Stimulated activated CD8-positive, alpha-beta memory T cell treated with anti-CD3 and anti-CD28 coated beads, Interleukin-4, amount 100 ng/mL, for 1 hour (primary cell): ENCODE data around the gene RRP9.

Experiments
- DNase-seq, 2 donors: peaks; one replicate each; pipeline ENCODE4 v3.0.0-alpha.2; 2020; ENCODE audit warnings: low read depth in 2 of 2, low spot score in 1 of 2

The RRP9 gene

DNA sequence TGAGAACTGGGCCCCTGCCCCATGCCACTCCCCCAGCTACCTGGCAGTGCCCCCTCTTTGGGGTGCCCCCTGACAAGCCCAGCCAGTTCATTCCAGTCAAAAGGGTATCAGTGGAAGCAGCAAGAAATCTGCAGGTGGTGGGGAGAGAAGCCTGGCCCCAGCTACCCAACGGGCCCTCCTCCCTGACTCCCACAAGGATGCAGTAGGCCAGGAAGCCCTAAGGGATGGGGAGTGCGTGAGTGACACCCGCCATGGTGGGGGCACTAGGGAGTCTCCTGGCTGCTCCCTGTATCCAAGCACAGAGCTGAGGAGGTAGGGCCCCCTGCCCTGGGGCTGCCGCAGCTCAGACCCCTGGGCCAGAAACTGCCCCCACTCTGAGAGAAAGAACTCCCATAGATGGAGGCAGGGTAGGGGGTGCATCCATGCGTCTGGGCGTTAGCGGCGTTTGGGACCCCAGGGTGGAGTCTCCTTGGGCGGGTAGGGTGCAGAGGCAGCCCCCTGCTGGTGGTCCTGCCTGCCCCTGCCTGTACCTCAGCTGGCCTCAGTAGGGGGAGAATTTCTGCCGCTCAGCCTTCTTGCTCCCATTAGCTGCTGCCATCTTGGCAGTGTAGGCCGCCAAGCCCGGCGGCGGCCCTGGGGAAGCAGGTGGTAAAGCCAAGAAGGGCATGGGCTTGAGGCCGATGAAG, 16.0 kb upstream of the RRP9 start:
- DNase-seq = no peak

GRCh38 chr3:51955893-51956770, 14.4 kb upstream of the RRP9 start:
- no peak for DNase-seq

DNA sequence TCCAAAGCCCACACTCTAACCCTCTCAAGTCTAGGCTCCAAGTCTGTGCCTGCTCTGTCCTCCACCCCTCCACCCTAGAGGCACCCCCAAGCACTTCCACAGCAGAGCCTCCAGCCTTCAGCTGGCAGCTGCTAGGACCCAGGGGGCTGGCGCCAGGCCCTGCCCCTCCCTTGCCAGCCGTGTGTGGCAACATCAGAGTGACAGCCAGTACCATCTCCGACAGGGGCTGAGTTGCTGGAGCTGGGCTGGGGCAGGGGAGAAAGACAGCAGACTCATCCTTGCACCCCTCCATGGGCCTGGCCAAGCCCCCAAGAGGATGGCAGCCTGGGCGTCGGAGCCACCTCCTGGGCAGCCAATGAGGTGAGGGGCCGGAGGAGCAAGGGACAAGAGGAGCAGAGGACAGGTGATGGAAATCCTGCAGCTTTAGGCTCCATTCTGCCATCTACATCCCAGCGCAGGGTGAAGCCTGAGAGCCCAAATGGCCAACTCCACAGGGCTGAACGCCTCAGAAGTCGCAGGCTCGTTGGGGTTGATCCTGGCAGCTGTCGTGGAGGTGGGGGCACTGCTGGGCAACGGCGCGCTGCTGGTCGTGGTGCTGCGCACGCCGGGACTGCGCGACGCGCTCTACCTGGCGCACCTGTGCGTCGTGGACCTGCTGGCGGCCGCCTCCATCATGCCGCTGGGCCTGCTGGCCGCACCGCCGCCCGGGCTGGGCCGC, 13.6 kb upstream of the RRP9 start, which contains the start of gene GPR62:
TSS of gene GPR62 (plus strand) at position 207 of the 718 bp plus-strand sequence. CDS start at position 479, 272 bp downstream.
- DNase-seq = no peak

GRCh38 chr3:51954713-51955112, 13.0 kb upstream of the RRP9 start:
- no peak for DNase-seq

DNA sequence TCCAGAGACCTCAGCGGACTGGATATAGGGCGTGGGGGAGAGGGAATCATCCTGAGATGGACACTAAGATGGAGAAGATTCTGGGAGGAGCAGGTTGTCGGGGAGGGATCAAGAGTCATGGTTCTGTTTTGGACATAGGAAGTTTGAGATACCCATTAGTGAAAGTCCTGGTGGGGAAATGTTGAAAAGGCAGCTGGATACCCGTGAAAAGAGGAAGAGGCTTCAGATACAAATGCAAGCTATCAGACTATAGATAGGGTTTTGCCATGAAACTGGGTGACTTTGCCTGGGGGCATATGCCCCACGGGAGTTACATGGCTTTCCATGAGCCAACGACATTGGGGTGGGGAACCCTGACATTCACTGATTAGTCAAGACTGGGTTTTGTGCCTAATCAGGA, 12.4 kb upstream of the RRP9 start:
- DNase-seq = no peak

DNA sequence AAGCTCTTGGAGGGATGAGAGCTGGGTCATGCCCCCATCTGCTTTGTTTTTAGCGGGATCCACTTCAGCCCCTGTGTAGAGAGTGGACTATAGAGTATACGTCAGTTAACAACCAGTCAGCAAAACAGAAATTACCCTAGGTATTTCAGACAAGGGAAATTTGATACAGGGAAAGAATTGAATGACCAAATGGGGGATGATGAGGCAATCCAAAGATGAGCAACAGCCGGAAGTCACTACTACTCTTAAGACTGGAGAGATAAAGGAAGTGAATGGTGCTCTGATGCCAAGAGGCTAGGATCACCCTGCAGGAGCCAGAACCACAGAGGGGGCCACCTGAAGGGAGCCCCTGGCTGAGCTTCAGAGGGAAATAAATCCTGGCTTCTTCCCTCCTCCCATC, 11.7 kb upstream of the RRP9 start:
- no peak for DNase-seq

DNA sequence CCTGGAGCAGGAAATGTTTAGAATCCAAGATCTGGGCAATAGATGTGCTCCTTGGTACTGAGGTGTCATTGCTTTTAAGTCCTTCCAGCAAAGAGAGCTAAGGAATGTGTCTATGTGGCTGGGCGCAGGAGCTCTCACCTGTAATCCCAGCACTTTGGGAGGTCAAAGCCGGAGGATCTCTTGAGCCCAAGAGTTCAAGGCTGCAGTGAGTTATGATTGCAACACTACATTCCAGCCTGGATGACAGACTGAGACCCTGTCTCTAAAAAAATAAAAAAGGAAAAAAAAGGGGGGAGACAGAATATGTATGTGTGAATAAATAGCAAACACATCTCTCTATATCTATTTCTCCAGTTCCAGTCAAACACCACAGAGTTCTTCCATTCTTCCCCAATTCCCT, 9.2 kb upstream of the RRP9 start:
- DNase-seq = no peak

DNA sequence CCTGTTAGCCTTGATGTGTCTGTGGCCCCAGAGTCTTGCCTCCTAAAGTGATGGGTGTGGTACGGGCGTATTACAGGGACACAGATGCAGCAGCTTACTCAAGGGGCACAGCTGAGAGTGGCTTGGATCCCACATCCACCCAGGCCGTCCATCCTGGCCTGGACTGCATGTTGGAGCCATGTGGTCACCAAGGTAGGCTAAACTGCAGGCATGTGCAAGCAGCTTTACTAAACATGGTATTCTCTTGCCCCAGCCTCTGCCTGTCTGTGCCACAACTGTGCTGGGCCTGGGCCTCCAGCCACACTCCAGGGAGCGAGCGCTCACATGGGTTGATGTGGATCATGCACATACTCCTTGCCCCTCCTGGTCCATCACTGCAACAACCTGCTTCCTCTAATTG, 7.4 kb upstream of the RRP9 start:
- no peak for DNase-seq

GRCh38 chr3:51948016-51948580, 6.4 kb upstream of the RRP9 start:
- no peak for DNase-seq

- no peak for DNase-seq
These were observed 5.7 kb upstream of the RRP9 start for GRCh38 chr3:51947215-51947900.

- DNase-seq = no peak
These were observed 5.1 kb upstream of the RRP9 start for GRCh38 chr3:51946796-51947195.

DNA sequence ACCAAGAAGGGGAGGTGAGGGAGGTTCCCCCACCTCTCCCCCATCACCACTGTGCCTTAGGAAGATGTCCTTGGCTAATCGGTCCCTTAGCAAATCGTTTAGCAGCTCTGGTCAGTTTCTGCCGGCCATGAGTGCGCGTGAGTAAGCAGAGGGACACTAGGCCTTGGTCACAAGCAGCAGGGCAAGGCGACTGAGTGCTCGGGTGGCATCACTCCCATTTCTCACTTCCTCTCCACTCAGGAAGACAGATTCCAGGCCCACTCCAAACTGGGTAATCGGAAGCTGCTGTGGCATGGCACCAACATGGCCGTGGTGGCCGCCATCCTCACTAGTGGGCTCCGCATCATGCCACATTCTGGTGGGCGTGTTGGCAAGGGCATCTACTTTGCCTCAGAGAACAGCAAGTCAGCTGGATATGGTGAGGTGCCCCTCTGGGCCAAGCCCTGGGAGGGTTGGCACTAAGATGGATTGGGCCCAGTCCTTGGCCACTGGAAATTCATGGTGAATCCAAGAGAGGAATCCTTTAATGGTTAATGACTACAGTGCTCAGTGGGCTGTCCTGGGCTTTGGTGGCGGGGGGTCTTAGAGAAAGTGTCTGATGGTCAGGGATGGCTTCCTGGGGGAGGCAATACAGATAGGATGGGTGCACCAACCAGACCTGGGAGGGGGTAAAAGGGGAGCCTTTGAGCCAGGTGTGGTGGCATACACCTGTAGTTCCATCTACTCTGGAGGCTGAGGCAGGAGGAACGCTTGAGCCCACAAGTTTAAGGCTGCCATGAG, 4.4 kb upstream of the RRP9 start:
- no peak for DNase-seq

DNA sequence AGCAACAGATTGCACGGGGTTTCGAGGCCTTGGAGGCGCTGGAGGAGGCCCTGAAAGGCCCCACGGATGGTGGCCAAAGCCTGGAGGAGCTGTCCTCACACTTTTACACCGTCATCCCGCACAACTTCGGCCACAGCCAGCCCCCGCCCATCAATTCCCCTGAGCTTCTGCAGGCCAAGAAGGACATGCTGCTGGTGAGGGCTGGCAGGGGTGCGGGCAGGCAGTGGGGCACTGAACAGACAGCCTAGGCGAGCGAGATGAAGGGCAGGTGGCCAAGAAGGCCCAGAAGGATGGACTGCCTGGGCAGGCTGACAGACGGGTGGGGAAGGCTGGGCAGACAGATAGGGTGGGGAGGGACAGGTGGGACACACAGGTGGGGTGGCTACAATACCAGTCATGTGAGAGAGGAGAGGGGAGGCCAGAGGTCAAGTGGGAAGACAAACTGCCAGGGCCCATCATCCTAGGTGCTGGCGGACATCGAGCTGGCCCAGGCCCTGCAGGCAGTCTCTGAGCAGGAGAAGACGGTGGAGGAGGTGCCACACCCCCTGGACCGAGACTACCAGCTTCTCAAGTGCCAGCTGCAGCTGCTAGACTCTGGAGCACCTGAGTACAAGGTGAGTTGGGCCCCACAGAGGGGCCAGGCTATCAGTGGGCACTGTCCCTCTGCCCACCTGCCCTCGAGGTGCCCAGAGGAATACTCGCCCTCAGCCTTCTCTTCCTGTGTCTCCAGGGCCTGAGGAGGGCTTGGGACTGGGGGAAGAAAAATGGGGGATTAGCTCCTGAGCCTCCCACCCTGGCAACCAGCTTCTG, 3.5 kb upstream of the RRP9 start:
- DNase-seq = no peak

DNA sequence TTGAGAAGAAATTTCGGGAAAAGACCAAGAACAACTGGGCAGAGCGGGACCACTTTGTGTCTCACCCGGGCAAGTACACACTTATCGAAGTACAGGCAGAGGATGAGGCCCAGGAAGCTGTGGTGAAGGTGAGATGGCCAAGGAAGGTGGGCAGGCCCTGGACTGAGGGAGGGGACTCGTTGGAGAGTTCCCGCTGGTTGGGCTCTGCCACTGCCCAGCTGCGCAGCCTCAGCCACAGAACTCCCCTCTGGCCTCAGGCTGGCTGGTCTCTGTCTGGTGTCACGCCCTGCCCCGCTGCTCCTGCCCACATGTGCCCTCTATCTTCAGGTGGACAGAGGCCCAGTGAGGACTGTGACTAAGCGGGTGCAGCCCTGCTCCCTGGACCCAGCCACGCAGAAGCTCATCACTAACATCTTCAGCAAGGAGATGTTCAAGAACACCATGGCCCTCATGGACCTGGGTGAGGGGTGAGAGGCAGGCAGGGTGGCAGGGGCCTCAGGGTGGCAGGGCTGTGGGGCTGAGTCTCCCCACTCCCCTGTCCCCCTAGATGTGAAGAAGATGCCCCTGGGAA, 2.8 kb upstream of the RRP9 start:
- DNase-seq = no peak

GRCh38 chr3:51943451-51944391, 2.0 kb upstream of the RRP9 start:
- no peak for DNase-seq

- no peak for DNase-seq
These were observed 1.1 kb upstream of the RRP9 start for GRCh38 chr3:51942603-51943450.

DNA sequence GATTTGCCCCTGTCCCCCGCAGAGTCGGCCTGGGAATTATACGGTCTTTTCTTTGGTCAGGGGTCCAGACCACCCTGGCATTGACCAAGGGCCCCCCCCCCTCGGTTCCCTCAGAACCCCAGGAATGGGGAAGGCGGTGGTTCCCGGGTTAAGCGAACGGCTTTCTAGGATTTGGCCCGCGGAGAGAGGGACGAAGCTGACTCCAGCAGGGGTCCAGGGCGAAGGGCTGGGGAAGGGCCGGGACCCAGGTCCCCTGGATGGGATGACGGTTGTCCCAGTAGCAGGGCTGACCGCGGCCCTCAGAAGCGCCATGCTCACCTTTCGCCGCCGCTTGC, 274 bp downstream of the RRP9 start:
- DNase-seq = no peak
